ENCODE data around the gene USP1. TPM values are rescaled to one million over a fixed set of nuclear protein-coding genes. Genes with fewer than 3 reads are reported as not detected.

The USP1 gene
- polyA plus RNA-seq, 1 donor from 2014 or later = 20.3 TPM

DNA sequence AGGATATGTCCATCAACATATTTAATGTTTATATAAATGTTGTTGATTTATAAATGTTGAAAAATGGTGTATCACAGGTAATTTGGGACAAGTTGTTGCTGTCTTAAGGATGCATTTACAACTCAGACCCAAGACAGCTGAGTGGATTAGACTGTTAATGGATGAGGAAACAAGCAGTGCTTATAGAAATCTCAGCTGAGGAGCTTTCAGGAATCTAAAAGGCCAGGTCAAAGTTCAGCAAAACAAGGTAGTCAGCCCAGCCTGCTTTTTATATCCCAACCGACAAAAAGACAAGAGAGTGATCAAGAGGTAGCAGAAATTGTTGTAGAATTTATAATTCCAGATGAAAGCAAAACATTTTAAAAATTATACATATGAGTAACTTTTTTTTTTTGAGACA lies 16.6 kb upstream of the USP1 start:
- H3K27me3 ChIP-seq (ENCODE audit: insufficient read depth, low read depth, low read length) = no peaks in the 10 kb centered on the region
- H3K9me3 ChIP-seq (ENCODE audit: low read length) = no peaks in the 10 kb centered on the region

DNA sequence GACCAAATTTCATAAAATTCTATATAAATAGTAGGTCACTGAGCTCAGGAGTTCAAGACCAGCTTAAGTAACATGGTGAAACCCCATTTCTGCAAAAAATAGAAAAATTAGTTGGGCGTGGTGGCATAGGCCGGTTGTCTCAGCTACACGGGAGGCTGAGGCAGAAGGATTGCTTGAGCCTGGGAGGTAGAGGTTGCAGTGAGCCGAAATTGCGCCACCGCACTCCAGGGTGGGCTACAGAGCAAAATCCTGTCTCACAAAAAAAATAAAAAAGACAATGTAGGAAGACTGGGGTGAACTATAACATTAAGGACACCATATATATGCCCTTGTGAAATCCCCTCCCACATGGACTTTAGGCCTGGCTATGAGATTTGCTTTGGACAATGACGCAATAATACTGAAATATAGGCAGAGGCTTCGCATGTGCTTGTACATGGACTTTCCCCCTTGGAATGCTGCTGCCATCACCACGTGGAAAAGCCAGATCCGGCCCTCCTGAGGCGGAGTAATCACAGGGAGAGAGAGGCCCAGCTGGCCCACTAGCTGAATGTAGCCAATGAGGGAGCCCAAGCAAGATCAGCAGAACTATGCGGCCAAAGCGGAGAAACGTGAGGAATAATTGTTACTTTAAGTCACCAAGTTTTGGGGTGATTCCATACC lies 13.1 kb upstream of the USP1 start:
- TF ChIP-seq RAD21 (conservative IDR thresholded peaks at IDR 0.05) (no peak), TAF1 (IDR thresholded peaks at IDR 0.05; ENCODE audit: low read depth) (no peak), SMC3 (conservative IDR thresholded peaks at IDR 0.05; ENCODE audit: poor library complexity) (no peak), MXI1 (conservative IDR thresholded peaks at IDR 0.05; ENCODE audit: poor library complexity, severe bottlenecking) (no peak)
- no peaks in the 10 kb centered on the region for H3K9me3 ChIP-seq (ENCODE audit: low read length)
- H3K4me2 ChIP-seq (ENCODE audit: low read length) = no peak overlapping the region
- no peaks in the 10 kb centered on the region for H3K79me2 ChIP-seq (replicated peaks; ENCODE audit: insufficient read depth, low read length)
- no peak overlapping the region for H2AFZ ChIP-seq (ENCODE audit: low read depth, low read length)
- no peaks in the 10 kb centered on the region for H3K36me3 ChIP-seq (ENCODE audit: insufficient read depth, low read length)
- H3K9ac ChIP-seq (ENCODE audit: low read length) = no peak overlapping the region
- H3K9me2 ChIP-seq (ENCODE audit: insufficient read depth, low read length) = no peaks in the 10 kb centered on the region
- no peaks in the 10 kb centered on the region for H4K20me1 ChIP-seq (ENCODE audit: insufficient read depth)
- no peaks in the 10 kb centered on the region for H3K27me3 ChIP-seq (ENCODE audit: insufficient read depth, low read depth, low read length)
- no peak overlapping the region for H3K4me3 ChIP-seq (ENCODE audit: low read length)
- H3K27ac ChIP-seq (ENCODE audit: low read length) = no peak overlapping the region
- no peaks in the 10 kb centered on the region for H3F3A ChIP-seq (ENCODE audit: insufficient read depth, low read length, poor library complexity, severe bottlenecking)

More for the DNA sequence above, 16.6 kb upstream of the USP1 start:
- TF ChIP-seq SMC3 (conservative IDR thresholded peaks at IDR 0.05; ENCODE audit: poor library complexity) (no peak), TAF1 (IDR thresholded peaks at IDR 0.05; ENCODE audit: low read depth) (no peak), EZH2 (IDR thresholded peaks at IDR 0.05; ENCODE audit: borderline replicate concordance, insufficient read depth, low read length, poor library complexity, severe bottlenecking) (no peak), MXI1 (conservative IDR thresholded peaks at IDR 0.05; ENCODE audit: poor library complexity, severe bottlenecking) (no peak), POLR2AphosphoS5 (IDR thresholded peaks at IDR 0.05) (no peak), RAD21 (conservative IDR thresholded peaks at IDR 0.05) (no peak), EP300 (conservative IDR thresholded peaks at IDR 0.05; ENCODE audit: poor library complexity, severe bottlenecking) (no peak)
- TF ChIP-seq, protein P1, sequence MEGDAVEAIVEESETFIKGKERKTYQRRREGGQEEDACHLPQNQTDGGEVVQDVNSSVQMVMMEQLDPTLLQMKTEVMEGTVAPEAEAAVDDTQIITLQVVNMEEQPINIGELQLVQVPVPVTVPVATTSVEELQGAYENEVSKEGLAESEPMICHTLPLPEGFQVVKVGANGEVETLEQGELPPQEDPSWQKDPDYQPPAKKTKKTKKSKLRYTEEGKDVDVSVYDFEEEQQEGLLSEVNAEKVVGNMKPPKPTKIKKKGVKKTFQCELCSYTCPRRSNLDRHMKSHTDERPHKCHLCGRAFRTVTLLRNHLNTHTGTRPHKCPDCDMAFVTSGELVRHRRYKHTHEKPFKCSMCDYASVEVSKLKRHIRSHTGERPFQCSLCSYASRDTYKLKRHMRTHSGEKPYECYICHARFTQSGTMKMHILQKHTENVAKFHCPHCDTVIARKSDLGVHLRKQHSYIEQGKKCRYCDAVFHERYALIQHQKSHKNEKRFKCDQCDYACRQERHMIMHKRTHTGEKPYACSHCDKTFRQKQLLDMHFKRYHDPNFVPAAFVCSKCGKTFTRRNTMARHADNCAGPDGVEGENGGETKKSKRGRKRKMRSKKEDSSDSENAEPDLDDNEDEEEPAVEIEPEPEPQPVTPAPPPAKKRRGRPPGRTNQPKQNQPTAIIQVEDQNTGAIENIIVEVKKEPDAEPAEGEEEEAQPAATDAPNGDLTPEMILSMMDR (IDR thresholded peaks at IDR 0.05; ENCODE audit: poor library complexity, severe bottlenecking) = no peak
- TF ChIP-seq, protein P2, sequence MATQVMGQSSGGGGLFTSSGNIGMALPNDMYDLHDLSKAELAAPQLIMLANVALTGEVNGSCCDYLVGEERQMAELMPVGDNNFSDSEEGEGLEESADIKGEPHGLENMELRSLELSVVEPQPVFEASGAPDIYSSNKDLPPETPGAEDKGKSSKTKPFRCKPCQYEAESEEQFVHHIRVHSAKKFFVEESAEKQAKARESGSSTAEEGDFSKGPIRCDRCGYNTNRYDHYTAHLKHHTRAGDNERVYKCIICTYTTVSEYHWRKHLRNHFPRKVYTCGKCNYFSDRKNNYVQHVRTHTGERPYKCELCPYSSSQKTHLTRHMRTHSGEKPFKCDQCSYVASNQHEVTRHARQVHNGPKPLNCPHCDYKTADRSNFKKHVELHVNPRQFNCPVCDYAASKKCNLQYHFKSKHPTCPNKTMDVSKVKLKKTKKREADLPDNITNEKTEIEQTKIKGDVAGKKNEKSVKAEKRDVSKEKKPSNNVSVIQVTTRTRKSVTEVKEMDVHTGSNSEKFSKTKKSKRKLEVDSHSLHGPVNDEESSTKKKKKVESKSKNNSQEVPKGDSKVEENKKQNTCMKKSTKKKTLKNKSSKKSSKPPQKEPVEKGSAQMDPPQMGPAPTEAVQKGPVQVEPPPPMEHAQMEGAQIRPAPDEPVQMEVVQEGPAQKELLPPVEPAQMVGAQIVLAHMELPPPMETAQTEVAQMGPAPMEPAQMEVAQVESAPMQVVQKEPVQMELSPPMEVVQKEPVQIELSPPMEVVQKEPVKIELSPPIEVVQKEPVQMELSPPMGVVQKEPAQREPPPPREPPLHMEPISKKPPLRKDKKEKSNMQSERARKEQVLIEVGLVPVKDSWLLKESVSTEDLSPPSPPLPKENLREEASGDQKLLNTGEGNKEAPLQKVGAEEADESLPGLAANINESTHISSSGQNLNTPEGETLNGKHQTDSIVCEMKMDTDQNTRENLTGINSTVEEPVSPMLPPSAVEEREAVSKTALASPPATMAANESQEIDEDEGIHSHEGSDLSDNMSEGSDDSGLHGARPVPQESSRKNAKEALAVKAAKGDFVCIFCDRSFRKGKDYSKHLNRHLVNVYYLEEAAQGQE (IDR thresholded peaks at IDR 0.05; ENCODE audit: borderline replicate concordance) = no peak
- H3K9ac ChIP-seq (ENCODE audit: low read length) = no peak overlapping the region
- H3K4me3 ChIP-seq (ENCODE audit: low read length) = no peak overlapping the region
- H3K4me2 ChIP-seq (ENCODE audit: low read length) = no peak overlapping the region
- no peak overlapping the region for H2AFZ ChIP-seq (ENCODE audit: low read depth, low read length)
- H3K9me2 ChIP-seq (ENCODE audit: insufficient read depth, low read length) = no peaks in the 10 kb centered on the region
- H3K27ac ChIP-seq (ENCODE audit: low read length) = no peak overlapping the region
- H3K36me3 ChIP-seq (ENCODE audit: insufficient read depth, low read length) = no peaks in the 10 kb centered on the region
- no peaks in the 10 kb centered on the region for H3F3A ChIP-seq (ENCODE audit: insufficient read depth, low read length, poor library complexity, severe bottlenecking)
- H3K79me2 ChIP-seq (replicated peaks; ENCODE audit: insufficient read depth, low read length) = no peaks in the 10 kb centered on the region
- H4K20me1 ChIP-seq (ENCODE audit: insufficient read depth) = no peaks in the 10 kb centered on the region

Measured in neural cell (in vitro differentiated cells).